A549 treated with Mapracorat at 1 μM for 4 hours (cell line): ENCODE results near the gene NRN1L. TPM values are rescaled to one million over a fixed set of nuclear protein-coding genes. Genes with fewer than 3 reads are reported as not detected.

ENCODE experiments used
- total RNA-seq: library from RNA; stranded (reverse); fragments of 200-300 nt; extraction: Qiagen RNA extraction; gene quantifications from 5 replicates; pipeline ENCODE4 v1.2.3, GENCODE V29; 2022

The NRN1L gene
- total RNA-seq = 0.29 TPM in 1 of 5 replicates, not detected in the others

DNA sequence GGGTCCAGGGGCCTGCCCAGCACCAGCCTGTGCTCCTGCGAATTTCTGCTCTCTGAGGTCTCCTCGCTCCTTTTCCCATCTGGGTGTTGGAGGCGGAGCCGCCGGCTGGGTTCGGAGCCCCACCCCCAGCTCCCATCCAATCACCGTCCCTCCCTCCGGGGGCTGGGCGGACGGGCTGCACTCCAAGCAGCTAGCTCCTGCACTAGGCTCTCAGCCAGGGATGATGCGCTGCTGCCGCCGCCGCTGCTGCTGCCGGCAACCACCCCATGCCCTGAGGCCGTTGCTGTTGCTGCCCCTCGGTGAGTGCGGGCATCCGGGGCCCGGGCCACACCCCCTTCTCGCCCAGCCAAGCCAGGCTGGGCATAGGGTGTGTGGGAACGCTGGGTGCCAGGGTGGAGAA is at the start of gene NRN1L:
Gene NRN1L, plus strand, starts transcription at position 202 of the 400 bp plus-strand sequence. Its CDS starts 19 bp downstream, at position 221.

DNA sequence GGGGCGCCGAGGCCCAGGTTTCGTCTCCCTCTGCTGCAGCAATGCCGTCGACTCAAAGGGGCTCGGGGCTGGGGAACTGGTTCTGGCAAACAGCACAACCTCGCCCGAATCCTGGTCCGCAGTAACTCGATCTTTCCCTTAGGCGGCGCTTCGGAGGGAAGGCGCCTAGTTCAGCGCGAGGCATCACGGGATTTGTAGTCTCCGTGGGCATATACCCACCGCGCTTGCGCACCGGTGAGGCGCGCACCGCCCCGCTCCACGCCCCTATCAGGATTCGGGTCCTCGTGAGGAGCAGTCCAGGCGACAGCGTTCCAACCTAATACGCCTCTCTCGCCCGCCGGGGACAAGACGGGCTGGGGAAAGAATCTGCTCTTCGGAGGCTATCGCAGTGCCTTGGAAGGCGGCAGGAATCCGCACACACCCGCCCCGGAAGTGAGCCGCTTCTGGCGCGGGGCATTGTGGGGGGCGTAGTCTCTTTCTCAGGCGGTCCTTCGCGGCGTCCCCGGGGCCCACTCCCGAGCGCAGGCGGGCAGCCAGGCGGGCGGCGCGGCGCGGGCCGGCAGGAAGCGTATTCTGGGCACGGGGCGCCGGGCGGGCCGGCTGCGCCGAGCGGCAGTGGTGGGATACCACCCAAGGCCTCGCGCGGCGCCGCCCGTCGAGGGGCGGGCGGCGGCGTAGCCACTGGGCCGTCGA is 42.7 kb upstream of the NRN1L start, which contains the start of gene THAP11:
Gene THAP11, plus strand, starts transcription at position 505 of the 693 bp plus-strand sequence. CDS start 235 bp downstream, outside the sequence.

DNA sequence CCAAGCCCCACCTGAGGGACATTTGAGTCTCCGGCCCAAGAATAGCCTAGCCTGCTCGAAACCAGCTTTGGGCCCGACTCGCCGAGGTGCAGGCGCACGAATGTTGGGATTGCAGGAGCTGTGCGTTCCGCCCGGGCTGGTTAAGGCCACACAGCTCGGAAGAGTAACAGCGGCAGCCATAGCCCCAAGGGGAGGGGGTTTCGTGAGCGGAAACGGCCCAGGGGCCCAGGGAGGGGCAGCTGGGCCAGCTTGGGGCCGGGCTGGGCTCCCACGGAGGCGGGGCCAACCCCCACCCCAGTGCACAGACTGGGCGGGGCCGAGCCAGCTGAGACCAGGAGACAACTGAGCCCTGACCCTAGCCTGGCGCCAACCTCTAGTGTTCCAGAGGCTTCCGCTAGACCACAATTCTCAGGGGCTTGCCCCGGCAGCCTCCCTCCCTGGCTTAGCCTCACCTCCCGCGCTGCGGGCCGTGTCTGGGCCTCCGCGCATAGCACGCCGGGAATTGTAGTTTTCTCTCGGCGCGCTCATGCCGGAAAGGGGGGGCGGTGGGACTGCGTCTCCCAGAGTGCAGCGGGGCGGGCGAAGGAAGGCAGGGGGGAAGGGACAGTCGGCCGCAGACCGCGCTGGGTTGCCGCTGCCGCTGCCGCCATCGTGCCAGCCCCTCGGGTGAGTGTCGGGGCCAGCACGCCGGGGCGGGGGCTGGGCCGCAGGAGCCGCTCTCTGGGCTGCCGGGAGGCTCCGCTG is 38.2 kb upstream of the NRN1L start, which contains the start of gene NUTF2:
Gene NUTF2, plus strand, starts transcription at position 614 of the 744 bp plus-strand sequence. CDS start 18,198 bp downstream, outside the sequence.

DNA sequence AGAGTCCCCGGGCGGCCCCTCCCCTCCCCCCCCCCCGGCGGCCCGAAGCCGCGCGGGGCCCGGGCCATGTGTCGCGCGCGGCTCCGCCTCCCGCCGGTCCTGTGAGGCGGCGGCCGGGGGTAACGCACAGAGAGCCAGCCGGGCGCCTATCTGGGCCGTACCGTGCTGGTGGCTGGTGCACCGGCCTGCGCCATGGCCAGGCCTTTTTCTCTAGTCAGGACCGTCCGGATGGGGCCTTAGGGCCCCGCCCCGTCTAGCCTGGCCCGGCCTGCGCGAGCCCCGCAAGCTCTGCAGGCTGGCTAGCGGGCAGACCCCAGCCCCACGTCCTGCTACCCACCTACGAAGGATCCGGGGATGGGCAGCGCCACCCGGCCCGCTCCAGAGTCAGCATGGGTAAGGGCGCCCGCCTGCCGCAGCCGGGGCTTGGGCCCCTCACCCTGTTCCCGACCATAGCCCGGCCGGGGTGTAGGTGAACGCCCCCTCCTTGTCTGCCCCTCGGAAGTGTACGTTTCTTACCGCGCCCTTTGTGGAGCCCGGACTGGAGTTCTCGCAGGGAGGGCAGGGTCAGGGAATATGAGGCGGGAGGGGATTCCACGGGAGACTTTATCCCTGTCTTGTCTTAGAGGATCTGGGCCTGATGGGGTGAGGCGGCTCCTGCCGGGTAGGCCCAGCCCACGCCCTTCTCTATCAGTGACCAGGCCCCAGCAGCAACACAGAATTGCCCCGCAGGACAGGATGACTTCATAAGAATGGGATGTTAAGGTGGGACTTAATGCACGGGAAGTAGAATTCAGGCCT is 37.4 kb upstream of the NRN1L start, which contains the start of gene CENPT:
Gene CENPT, minus strand, starts transcription at position 630 of the 798 bp plus-strand sequence. CDS start 13,834 bp downstream, outside the sequence.

DNA sequence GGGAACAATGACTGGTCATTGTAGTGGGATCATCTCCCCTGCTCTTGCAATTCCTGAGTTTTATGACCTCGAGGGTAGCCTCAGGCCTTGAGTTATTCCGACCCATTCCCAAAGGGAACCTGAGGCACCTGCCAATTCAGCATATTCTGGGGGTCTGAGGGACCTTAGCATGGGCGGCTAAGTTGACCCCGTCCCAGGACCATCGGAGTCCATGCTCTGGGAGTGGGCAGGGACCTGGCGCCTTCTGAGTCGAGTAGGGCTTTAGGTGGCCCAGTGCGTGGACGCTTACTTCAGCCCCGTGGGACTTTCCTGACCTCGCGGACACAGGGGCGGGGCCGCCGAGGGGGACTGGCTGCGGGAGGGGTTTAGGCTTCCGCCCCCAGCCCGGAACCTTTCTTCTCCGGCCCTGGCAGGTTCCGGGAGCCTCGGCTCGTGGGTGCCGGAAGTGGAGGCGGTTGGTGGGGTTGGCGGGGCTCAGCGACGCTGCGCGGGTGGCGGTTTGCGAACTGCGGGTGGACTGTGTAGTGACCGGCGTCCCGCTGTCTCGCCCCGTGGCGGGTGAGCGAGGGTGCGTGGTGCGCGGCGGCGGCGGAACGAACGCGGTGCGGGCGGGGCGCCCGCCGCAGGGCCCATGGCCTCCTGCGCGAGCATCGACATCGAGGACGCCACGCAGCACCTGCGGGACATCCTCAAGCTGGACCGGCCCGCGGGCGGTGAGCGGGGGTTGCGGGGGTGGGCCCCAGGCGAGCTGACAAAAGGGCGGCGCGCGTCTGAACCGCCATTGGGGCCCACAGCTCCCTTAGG is 11.9 kb upstream of the NRN1L start, which contains the start of gene EDC4:
Gene EDC4, plus strand, starts transcription at position 422 of the 804 bp plus-strand sequence. Its CDS starts 210 bp downstream, at position 632.

DNA sequence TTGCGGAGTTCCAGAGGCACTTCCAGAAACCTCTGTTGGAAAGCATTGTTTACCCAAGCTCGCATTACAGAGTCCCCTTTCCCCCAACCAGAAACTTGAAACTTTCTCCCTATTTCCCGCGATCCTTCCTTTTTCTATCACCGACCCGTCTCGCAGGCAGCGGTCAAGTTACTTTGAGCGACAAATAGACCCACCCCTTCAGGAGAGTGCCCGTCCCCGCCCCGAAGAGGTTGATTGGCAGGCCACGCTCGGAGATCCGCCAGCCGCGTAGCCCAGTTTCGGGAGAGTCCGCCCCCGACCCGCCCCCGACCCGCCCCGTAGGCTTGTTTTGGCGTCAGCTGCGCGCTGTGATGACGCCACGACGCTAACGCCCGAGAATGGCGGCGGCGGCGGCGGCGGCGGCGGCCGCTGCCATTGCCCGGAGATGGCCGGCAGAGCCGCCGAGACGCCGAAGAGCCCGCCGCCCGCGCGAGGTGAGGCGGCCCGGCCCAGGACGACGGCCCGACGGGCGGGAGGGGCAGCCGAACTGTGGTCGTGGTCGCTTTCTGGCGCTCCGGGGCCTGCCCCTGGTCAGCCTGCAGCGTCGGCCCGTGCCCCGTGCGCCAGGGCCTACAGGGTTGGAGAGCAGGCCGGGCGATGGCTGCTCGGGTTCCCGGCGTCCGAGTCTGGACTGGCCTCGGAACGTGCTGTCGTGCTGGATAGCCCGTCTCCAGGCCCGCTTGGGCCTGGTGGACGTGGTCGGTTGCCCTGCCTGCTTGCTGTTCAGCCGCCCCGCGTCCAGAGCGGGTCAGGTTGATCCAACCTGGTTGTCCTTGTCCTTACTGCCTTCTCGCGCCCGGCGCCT is 8.4 kb downstream of the NRN1L start, which contains the start of gene PSKH1:
Gene PSKH1, plus strand, starts transcription at position 356 of the 844 bp plus-strand sequence. CDS start 15,496 bp downstream, outside the sequence.

DNA sequence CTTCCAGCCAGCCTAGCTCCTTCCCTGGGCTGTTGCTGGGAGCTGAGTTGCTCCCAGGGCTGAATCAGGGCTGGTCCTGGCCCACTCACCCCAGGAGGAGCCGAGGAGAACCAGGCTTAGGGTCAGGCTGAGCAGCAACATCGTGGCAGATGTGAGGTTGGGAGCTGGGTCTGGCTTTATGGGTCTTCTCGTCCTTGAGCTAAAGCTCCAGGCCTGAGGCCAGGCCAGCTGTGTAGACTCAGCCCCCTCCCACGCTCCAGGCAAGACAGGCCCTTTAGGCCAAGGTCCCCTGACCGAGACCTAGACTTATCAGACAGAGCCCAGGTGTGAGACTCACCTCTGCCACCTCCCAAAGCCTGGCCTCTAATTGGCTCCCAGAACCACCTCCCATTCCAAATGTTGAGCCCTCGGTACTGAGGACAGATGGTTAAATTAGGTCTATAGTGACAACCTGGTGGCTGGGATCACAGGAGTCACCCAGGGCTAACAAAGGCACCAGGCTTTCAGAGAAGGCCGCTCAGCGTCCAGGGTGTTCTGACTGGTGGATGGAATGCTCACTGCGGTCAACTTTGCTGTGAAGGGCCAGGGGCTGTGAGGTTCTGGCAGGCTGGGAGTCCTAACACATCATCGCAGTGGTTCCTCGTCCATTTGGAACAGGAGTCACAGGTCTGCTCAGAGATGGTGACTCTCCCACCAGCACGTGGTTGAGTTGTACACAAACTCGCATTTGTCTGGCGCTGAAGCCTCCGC is 47.2 kb downstream of the NRN1L start, which contains the start of gene CTRL:
Gene CTRL, minus strand, starts transcription at position 151 of the 750 bp plus-strand sequence. Its CDS starts 10 bp downstream, at position 141.

Other genes starting within 250 kb of the NRN1L start
- 1.3 to 3.5 TPM (median 2.1 TPM) in 5 replicates for gene CARMIL2, start 239.7 kb upstream of the NRN1L start, total RNA-seq
- 25.9 to 36.9 TPM (median 36.1 TPM) in 5 replicates for gene ACD, start 224.6 kb upstream of the NRN1L start, total RNA-seq
- 1.3 to 2.8 TPM (median 2.2 TPM) in 5 replicates for gene PARD6A, start 223.9 kb upstream of the NRN1L start, total RNA-seq
- gene ENKD1, start 218.1 kb upstream of the NRN1L start, total RNA-seq = 6.9 to 12.7 TPM (median 10.0 TPM) in 5 replicates
- gene C16orf86, start 218.1 kb upstream of the NRN1L start, total RNA-seq = 0.13 to 0.30 TPM in 2 of 5 replicates, not detected in the others
- gene GFOD2, start 165.6 kb upstream of the NRN1L start, total RNA-seq = 15.7 to 16.7 TPM (median 15.9 TPM) in 5 replicates
- 8.0 to 9.6 TPM (median 8.5 TPM) in 5 replicates for gene RANBP10, start 78.3 kb upstream of the NRN1L start, total RNA-seq
- 0.39 to 0.64 TPM (median 0.47 TPM) in 5 replicates for gene TSNAXIP1, start 78.0 kb upstream of the NRN1L start, total RNA-seq
- 24.3 to 41.1 TPM (median 39.8 TPM) in 5 replicates for gene THAP11, start 42.6 kb upstream of the NRN1L start, total RNA-seq
- 226 to 277 TPM (median 235 TPM) in 5 replicates for gene NUTF2, start 38.0 kb upstream of the NRN1L start, total RNA-seq
- 23.7 to 32.7 TPM (median 28.6 TPM) in 5 replicates for gene CENPT, start 37.2 kb upstream of the NRN1L start, total RNA-seq
- 53.8 to 72.4 TPM (median 64.2 TPM) in 5 replicates for gene EDC4, start 11.8 kb upstream of the NRN1L start, total RNA-seq
- 11.1 to 17.4 TPM (median 14.4 TPM) in 5 replicates for gene PSKH1, start 8.4 kb downstream of the NRN1L start, total RNA-seq
- gene CTRL, start 47.0 kb downstream of the NRN1L start, total RNA-seq = 1.3 to 1.9 TPM (median 1.4 TPM) in 5 replicates
- 40.2 to 55.7 TPM (median 49.8 TPM) in 5 replicates for gene PSMB10, start 52.0 kb downstream of the NRN1L start, total RNA-seq
- 8.6 to 15.1 TPM (median 13.1 TPM) in 5 replicates for gene LCAT, start 59.2 kb downstream of the NRN1L start, total RNA-seq
- gene SLC12A4, start 83.8 kb downstream of the NRN1L start, total RNA-seq = 23.7 to 39.8 TPM (median 34.1 TPM) in 5 replicates
- not detected in 5 replicates for gene DPEP3, start 95.6 kb downstream of the NRN1L start, total RNA-seq
- gene DPEP2, start 114.6 kb downstream of the NRN1L start, total RNA-seq = not detected in 5 replicates
- not detected in 5 replicates for gene DPEP2NB, start 131.0 kb downstream of the NRN1L start, total RNA-seq
- 17.7 to 20.1 TPM (median 20.0 TPM) in 5 replicates for gene DDX28, start 138.3 kb downstream of the NRN1L start, total RNA-seq
- 14.5 to 17.1 TPM (median 16.6 TPM) in 5 replicates for gene DUS2, start 138.4 kb downstream of the NRN1L start, total RNA-seq
- gene NFATC3, start 200.5 kb downstream of the NRN1L start, total RNA-seq = 12.3 to 15.2 TPM (median 14.4 TPM) in 5 replicates